GM12801 (cell line): ENCODE results near the gene INPP4B.

Experiments
- TF ChIP-seq, protein P1 (sequence below): IDR thresholded peaks from one replicate; pipeline ENCODE4 v1.5.1; 2011; ENCODE audit warnings: control low read depth; ENCODE audit not compliant: insufficient read length; ENCODE audit errors: extremely low read depth

INPP4B gene

DNA sequence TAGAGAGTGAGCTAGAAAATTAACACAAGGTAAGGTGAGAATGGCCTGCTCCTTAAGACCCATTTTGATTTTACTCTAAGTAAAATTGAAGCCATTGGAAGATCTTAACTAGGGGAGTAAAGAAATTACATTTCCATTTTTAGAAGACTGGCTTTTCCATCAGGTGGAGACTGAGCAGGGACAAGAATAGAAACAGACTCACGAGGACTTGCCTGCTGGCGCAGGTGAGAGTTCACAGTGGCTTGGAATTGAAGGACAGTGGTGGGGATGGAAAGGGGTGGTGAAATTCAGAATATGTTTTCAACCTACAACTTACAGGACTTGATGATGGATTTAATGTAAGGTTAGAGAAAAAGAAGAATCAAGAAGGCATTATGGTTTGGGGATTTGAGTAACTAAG is 427.4 kb downstream of the INPP4B start:
- TF ChIP-seq, protein P1, sequence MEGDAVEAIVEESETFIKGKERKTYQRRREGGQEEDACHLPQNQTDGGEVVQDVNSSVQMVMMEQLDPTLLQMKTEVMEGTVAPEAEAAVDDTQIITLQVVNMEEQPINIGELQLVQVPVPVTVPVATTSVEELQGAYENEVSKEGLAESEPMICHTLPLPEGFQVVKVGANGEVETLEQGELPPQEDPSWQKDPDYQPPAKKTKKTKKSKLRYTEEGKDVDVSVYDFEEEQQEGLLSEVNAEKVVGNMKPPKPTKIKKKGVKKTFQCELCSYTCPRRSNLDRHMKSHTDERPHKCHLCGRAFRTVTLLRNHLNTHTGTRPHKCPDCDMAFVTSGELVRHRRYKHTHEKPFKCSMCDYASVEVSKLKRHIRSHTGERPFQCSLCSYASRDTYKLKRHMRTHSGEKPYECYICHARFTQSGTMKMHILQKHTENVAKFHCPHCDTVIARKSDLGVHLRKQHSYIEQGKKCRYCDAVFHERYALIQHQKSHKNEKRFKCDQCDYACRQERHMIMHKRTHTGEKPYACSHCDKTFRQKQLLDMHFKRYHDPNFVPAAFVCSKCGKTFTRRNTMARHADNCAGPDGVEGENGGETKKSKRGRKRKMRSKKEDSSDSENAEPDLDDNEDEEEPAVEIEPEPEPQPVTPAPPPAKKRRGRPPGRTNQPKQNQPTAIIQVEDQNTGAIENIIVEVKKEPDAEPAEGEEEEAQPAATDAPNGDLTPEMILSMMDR: no peak

DNA sequence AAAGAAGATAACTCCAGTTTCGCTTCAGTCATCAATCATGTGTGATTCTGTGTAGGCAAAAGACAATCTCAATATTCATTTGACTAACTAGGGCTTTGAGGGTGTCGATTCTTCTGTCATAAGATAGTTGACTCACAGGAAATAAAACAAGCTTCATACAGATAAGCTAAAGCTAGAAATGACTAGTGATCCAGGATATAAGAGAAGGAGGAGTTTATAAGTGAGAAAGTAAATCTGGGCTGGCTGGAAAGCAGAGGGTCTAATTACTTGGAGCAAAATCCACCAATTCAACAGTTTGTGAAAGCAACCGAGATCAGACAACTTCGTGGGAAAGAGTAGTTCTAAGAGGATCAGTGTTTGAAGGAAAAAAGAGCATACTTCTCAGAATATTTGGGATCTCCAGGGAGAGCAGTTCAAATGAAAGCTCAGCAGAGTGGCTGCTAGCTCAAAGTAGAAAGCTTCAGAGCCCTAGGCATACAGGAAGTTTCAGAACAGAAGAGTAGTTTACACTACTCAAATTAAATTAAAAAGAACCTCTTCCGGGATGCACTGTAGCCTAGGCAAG is 429.3 kb downstream of the INPP4B start:
- TF ChIP-seq, protein P1: no peak

DNA sequence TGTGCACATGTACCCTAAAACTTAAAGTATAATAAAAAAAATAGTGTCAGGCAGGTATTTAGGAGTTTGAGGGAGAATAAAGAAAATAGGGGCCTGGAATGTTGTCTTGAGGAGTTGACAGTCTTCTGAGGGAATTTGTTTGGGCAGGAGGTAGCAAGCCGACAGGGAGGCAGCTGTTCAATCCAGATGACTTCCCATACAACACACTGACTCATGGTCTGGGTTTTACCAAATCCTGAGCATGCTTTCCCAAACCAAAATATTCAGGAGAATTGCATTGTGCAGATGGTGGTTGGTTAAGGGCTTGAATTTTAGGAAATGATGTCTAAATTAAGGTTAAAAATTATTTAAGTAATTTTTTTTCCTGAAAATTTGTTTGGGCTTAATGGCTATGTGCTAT is 430.0 kb downstream of the INPP4B start:
- TF ChIP-seq, protein P1: no peak

DNA sequence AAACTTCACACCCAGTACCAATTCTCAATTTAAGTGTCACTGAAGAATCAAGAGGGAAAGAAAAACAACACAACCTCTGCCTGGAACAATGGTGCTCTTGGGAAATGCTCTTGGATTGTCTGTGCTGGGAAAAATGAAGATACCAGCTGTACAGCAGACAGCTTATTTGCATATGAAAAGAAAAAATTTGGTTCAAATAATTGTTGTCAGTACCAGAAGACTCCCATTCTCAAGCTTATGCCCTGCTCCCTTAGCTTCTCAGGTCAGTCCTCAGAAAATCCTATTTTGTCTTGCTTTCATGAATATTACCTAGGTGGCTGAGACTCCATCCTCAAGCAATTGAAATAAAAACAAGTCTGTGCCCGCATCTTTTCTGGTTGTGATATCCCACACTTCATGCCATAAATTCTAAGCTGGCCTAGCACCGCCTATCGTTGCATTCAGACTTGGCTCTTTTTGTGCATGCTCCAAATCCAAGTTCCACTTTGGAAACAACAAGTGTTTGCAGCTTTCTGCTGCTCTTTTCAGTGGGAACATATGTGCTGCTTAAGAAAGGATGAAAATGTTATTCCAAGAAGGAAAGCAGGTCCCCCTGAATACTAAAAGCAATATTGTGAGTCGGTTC is 431.6 kb downstream of the INPP4B start:
- TF ChIP-seq, protein P1: no peak

DNA sequence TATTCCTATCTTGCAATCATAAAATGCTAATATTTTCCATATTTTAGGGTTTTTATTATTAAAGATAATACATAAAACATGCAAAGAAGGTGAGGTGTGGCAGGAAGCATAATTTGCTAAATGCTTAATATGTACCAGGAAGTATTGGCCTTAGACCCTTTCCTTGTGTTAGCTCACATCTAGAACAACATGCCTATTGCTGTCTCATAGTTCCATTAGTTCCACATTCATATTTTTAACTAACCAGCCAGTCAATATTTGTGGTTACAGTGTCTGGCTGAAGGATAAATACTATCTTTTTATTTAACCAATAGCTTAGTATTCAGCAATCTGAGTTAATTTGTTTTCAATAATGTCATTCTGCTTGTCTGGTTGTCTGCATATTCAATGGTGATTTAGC is 432.6 kb downstream of the INPP4B start:
- TF ChIP-seq, protein P1: no peak

DNA sequence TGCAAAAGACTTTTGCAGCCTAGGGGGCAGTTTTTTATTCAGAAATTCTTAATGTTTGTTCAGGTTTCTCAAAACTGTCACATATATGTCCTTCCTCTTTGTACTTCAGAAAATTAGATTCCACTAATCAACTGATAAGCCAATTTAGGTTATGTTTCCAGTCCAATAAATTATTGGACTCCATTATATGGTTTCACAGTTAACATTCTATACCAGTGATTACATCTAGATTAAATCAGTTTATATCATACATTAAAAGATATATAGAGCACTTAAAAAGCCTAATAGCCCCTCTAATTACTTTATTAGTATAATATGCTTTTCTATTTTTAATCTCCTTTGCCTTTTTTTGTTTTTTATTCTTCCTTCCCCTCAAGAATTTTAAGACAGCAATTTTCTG is 434.1 kb downstream of the INPP4B start:
- TF ChIP-seq, protein P1: no peak

DNA sequence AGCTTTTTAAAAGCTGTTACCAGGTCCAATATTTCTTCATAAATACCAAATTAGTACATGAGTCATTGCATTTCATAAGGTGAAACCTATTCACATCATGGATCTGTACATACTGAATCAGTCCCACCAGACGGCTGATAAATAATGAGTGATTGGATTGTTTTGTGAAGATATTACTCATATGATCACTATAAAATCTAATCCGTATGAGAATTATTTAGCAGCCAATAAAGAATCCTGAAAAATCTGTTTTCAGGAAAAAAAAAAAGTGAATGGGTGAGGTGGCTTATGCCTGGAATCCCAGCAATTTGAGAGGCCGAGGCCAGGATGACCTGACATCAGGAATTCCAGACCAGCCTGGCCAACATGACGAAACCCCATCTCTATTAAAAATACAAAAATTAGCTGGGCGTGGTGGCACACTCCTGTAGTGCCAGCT is 438.1 kb downstream of the INPP4B start:
- TF ChIP-seq, protein P1: no peak

DNA sequence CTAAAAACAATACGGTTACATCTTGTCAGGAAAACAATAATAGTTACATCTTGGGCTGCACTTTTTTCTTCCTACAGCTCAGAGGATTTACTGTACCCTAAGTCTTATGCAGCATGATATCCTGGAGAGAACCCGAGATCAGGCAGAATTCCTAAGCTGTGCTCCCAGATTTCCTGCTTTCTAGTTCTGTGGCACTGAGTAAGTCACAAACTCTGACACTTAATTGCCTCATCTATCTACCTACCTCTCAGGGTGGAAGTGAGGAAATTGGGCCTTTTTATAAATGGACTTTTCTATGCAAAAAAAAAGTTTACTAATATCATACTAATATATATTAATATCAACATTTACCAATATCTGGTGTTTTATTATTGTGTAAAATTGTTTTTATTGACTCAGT is 438.5 kb downstream of the INPP4B start:
- TF ChIP-seq, protein P1: no peak
